Measurements from ENCODE around the gene VAV2.

The VAV2 gene

DNA sequence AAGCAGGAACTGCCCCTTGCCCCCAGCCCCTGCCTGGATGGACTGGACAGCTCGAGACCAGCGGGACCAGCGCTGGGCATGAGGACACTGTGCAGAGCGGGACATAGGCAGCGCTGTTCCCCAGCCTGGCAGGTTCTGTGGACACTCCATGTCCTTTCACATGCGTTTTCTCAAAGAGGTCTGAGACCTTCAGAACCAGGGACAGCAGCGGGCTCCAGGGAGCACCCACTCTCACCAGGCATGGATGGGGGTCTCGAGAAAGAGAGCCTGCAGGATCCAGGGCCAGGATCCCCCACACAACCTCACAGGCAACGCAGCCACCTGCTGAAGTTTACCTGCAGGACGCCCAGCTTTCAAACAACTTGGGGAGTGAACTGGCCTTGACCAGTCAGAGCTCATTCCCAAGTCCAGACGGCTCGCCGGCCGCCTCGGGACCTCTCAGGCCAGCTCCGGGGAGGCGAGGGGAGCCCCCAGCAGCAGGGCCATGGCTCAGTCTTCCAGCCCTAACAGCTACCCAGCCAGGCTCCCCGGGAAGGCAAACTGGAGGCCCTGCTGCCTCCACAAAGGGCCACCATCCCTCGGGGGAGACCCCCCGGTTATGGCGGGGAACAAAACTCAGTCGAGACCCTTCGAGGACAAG lies 181.4 kb downstream of the VAV2 start:
- no peak for DNase-seq

DNA sequence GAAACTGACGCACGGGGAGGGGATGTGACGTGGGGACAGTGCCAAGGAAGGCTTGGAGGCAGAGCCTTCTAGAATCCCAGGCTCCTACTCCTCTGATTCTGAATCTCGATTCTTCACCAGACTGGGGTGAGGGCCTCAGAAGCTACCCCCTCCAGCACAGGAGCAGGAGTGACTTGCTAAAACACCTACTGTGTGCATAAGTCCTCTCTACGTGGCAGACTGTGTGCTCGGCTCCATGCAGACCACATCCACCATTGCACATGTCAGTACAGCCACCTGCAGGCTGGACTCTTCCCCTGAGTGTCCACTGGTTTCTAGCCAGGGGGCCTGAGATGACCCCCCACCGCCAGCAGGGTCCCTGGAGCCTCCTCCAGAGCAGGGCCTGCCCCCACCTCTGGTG lies 182.8 kb downstream of the VAV2 start:
- no peak for DNase-seq

DNA sequence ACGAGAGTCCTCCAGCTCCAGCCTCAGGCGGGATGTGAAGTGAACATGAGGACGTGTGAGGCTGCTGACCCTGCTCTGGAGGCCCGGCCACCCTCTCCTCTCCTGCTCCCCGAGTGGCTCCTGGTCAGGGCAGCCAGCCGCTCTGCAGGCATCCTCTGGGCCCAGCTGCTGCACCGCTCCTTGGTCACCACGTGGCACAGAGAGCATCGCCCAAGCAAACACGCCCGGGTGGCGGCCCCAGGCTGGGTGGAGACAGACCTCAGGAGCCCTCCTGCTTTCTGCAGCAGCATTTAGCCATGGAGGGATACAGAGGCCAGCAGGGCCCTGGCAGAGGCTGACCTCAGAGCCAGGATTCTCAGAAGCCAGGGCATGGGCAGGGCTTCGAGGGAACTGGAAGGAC lies 184.3 kb downstream of the VAV2 start:
- no peak for DNase-seq

DNA sequence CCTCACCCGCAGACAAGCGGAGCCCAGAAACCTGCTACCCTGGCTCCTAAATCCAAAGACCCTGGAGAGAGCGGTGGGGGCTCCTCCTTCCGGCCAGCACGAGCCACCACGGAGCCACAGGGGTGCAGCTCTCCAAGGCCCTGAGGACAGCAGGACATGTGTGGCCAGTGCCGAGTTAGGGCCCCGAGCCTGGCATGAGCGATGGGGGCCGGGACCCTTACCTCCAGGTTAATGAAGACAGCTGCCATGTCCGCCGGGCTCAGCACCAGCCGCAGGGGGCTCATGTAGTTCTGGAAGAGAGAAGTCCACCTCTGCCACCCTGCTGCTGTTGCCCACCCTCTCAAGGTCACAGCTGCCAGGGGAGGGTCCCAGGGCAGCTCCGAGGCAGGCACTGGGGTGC lies 185.1 kb downstream of the VAV2 start:
- no peak for DNase-seq

DNA sequence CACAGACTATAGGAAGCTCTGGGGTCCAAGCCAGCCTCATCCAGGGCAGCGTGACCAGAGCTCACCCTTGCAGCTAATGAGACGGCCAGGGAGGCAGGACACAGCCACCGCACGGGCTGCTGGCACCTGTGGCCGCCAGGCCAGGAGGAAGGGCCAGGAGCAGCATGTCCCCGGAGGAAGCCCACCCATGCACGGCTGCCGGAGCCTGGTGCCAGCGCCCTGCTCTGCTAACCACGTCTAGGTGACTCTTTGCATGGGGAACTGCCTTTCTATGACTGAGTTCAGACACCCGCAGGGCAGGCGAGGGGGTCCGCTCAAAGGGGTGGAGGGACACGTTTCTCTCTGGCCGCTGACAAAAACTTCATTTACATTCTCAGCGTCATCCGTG lies 185.5 kb downstream of the VAV2 start:
- DNase-seq = no peak

DNA sequence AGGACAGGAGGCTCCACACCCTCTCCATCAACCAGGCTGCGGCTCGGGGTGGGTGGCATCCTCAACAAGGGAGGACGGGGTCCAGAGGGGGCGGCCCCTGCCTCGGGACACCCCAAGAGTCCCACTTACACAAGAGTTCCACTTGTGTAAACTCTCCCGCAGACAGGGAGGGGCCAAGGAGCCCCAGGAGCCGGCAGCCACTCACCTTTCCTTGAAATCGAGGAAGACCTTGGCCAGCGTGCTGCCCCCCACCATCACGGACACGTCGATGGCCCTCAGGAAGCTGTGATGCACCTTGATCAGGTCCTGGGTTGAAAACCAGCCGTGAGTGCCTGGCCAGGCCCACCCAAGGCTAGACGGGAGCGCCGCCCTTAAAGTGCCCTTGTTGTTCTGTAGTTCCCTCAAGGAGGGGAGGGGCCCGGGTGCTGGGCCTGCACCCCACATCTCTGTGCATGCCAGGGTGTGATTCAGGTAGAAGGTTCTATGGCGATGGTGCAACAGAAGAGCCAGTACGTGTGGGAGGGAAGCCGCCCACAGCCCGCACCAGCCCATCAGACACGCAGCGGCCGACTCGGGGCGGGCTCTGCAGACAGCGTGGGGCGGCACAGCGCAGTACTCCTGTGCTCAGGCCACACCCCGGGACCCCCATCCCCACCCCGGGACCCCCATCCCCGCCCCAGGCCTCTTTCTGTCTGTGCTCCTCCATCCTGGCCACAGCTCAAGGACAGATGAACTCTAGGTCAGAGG lies 186.1 kb downstream of the VAV2 start:
- no peak for DNase-seq

DNA sequence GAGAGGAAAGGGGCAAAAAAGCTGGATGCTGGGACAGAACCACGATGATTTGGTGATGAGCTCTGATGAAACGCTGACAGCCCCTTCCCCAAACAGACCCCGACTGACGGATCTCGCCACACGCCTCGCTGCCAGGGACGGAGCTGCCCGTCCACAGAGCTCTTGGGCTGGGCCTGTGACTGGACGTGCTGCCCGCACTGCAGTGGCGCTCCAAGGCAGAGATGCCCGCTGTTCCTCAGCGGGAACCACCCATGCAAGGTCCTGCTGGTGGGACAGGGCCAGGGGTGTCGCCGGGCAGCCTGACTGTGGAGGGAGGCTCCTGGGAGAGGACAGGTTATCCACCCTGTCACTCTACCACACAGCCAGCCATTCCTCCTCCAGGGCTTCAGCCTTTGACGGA lies 187.9 kb downstream of the VAV2 start:
- DNase-seq = no peak

DNA sequence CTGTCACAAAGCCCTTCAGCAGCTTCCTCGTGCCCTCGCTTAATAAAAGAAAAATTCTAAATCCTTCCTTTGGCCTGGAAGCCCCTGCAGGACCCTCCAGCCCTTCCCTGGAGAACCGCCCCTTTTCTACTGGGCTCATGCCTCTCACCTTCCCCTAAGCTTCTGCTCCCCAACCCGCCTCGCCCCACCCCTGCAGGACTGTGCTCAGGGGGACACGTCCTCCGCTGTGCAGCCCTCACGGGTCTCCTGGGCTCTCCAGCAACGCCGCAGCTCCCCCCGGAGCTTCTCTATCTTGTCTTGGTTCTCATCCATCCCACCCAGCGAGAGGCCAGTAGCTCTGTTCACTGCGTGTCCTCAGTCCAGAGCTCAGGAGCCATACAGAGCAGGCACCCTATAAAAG lies 188.4 kb downstream of the VAV2 start:
- DNase-seq = no peak

DNA sequence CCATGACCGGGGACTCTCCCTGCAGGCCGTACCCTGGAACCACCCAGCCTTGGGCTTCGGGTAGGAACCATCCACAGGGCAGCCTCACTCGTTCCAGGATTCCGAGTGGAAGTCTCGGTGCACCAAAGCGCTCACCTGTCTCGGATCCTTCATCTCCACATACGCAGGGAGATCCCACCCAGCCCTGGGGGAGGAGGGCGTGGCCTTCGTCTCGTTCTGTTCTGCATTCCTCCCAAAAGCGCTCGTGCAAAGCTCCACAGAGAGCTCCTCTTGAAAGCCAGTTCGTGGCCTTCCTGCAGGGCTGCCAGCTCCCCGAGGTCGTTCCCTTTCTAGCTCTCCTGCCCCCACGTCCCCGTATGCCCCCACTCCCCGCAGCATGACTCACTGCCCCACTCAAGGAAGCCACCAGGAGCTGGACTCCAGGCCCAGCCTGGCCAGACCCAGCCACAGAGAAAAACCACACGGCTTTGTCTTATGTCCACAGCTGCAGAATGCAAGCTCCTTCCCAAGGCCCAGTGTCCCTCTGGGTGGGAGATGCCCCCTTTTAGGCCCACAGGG lies 189.0 kb downstream of the VAV2 start:
- DNase-seq = no peak

DNA sequence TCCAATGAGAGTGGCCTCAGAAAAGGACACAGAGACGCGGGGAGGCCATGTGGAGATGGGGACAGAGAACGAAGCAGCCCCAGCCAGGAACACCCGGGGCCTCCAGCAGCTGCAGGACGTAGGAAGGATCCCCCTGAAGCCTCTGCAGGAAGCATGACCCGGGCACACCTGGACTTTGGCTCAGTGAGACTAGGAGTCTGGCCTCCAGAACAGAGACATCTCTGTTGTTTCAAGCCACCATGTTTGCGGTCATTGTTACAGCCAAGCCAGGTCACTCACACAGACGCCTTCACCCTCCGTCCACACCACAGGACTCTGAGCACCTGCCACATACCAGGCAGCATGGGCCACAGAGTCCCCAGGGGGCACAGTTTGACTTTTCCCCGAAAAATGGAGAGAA lies 190.4 kb downstream of the VAV2 start:
- no peak for DNase-seq

DNA sequence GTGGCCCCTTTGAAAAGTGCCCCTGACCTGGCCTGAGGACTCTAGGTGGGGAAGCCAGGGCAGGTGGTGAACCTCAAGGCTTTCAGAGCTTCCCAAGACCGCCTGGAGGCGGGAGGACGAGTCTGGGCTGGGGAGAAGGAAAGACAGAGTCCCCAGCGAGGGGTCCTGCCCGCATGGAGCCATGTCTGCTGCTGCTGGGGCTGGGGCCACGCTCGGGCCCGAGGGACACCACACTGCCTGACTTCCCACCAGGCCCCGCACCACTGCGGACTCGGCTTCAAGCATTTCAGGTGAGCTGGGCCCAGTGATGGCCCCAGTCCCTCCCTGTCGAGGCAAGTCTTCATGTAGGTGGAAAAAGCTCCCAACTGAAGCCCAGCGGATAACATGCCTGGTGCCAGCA lies 191.9 kb downstream of the VAV2 start:
- DNase-seq = no peak

DNA sequence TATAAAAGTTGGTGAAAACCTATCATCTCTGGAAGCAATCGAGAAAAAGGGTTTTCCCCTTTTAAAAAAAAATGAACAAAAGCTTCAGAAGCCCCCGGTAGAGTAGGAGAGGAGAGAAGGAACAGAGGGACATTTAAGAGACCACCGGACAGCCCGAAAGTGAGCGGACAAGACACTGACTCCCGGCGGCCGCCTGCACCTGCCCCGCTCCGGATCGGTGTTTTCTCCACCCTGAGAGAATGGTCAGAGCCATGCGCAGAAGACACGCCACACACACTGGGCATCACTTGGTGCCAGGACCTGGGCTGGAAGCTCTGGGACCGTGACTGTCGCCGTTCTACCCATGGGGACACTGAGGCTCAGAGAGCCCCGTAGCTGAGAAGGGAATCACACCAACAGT lies 192.4 kb downstream of the VAV2 start:
- DNase-seq = no peak

DNA sequence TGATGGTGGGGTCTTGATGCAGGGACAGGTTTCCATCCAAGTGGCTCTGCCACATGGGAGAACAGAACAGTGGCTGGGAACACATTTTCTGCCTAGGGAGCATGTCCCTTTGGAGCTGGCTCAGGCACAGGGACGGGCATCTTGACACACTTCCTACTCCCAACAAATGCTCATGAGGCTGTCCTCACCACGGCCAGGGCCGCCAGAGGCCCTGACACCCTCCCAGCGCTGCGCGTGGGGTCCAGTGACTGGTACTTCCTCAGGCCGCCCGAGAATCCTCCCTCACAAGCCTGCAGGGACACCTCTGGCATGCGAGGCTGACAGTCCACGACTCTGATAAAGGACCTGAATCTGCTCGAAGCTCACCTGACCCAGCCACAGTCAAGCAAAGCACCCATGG lies 193.0 kb downstream of the VAV2 start:
- no peak for DNase-seq

DNA sequence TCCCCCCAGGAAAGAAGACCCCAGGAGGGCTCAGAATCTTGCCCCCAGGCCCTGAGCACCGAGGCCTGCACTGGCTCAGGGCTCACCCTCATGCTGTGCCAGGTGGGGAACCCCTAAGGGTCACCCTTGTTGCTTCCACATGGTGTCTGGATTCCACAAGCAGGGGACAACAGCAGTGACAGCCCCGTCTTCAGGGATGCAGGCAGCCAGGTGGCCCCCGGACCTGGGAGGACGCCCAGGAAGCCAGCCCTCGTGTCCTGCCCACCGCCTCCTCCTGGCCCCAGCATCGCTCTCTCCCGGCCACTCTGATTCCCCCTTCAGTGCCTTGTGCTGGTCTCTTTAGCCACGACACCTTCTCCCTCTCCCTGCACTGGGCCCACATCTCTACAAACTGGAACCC lies 194.0 kb downstream of the VAV2 start:
- DNase-seq = no peak

DNA sequence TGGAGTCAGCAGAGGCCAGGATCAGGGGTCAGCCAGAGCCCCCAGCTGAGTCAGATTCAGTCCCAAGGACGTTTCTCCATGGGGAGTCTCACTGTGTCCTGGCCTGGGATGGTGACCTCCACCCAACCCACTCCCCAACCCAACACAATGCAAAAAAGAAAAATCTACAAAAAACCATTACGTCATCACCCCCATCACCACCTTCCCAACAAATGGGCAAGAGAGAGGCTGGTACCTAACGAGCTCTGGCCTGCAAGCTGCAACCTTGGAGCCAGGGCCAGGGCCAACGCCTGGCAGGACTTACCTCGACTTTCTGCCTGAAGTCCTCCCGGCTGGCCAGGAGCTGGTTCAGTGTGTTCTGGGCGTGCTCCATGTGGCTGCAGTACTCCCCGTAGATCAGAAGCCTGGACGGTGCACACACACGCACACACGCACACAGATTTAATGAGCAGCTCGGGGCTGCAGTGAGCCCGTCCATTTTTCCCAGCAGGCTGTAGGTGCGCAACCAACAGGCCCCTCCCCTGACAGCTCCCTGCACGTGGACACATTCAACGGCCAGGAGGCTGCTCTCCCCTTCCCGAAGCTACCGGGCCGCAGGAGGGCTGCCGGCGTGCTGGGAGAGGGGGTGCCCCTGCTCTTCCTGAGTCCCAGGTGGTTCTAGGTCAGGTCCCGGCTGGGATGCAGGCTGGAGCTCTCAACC lies 194.6 kb downstream of the VAV2 start:
- no peak for DNase-seq

DNA sequence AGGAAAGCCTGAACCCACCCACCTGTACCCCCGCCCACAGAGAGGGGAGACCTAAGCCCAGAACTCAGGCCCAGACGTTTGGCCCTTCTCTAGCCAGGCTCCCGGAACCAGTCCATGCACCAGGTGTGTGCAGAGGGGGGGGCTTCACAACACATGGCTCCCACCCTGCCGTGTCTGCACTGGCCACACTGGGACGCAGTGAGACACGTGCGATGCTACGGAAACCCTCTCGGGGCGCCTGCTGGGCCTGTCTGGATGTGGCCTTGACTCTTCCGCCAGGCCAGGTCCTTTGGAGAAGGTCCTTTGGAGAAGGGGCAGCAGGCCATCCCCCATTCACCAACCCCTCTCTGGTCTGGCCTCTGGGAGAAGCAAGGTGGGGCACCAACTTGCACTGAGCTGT lies 195.6 kb downstream of the VAV2 start:
- no peak for DNase-seq

DNA sequence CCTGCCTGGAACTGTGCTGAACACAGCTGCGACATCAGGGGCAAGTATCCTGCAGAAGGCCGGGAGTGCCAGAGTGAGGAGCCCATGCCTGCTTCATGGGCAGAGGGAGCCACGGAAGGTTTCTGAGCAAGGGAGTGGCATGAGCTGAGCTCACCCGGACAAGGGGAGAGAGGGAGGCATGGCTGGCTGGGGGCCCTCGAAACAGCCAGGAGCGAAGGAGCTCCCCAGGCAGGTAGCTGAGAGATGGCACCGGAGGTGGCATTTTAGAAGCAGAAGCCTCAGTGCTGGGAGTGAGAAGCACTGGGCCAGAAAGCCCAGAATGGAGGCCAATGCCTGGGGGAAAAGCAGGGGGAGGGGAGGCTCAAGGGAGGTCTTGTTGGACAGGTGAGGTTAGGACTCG lies 197.1 kb downstream of the VAV2 start:
- no peak for DNase-seq

DNA sequence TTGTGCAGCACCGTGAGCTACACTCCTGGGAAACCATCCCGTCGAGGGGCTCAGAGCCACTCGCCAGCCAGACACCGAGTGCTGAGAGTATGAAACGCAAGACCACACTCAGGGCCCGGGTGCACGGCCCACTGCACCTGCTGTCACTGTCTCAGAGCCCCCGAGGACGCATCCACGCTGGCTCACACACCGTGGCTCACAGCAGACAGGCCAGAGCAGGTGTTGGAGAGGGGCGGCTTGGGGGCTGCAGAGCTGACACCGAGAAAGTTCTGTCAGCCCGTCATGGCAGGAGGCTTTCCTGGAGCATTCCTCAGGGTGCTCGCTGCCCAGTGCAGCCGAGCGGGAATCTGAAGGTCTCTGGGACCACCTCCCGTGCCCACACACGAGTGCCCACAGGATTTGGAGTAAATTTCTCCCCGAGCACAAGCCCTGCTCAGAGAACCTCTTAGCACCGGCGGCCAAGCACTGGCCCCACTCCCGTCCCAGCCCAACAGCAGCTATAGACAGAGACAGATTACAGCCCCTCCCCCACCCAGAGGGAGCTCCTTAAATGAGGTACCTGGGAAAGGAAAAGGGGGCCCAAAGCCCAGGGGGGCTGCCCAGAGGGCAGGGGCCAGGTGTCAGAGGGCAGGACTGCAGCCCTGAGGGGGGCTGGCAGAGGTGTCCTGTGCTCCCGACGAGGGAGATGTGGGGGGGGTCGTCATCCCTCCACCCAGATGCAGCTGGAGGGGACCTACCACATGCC lies 197.9 kb downstream of the VAV2 start:
- DNase-seq = no peak

DNA sequence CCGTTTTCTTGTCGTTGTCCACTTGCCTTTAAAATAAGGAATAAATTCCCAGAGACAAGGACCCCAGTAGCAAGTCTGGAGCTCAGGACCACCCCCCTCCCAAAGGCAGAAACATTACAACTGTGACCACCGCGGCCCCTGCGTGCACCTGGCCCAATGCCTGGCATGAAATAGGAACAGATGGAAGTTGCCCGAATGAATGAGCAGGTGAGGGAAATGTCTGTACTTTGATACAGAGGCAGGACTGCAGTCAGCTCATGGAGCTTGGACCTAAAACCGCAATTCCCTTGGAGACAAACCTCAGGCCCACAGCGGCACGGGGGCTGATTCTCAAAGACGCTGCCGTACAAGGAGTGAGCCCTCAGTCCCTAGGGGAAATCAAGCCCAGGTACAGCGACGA lies 198.7 kb downstream of the VAV2 start:
- no peak for DNase-seq

DNA sequence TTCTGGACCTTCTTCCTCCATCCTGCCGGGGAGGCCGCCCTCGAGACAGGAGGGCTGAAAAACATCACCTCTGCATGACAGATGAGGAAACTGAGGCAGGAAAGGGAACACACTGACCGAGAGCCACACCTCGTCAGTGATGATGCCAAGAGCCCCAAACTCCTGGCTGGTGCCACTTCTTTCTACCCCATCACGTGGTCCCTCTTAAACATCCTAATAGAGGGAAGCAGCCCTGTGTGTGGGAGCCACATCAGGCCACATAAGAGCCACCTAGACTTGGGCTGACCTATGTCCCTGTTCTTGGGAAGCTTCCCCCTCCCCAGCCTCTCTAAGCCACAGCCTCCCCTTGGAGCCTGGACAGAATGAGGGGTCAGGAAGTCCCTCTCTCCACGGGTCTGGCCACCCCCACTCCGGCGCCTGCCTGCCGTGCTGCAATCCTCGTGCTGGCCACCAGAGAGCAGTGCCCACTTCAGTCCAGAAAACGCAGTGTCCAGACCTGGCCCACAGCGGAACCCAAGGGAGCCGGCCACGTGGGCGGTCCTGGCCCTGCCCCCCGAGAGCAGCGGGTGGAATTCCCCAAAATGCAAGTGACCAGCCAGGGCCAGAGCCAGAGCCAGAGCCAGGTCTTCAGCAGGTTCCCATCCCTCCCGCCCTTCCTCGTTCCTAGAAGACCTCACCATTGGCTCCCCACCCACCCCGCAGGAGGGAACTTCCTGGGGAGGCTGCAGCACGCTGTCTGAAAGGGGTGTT lies 199.2 kb downstream of the VAV2 start:
- no peak for DNase-seq

DNA sequence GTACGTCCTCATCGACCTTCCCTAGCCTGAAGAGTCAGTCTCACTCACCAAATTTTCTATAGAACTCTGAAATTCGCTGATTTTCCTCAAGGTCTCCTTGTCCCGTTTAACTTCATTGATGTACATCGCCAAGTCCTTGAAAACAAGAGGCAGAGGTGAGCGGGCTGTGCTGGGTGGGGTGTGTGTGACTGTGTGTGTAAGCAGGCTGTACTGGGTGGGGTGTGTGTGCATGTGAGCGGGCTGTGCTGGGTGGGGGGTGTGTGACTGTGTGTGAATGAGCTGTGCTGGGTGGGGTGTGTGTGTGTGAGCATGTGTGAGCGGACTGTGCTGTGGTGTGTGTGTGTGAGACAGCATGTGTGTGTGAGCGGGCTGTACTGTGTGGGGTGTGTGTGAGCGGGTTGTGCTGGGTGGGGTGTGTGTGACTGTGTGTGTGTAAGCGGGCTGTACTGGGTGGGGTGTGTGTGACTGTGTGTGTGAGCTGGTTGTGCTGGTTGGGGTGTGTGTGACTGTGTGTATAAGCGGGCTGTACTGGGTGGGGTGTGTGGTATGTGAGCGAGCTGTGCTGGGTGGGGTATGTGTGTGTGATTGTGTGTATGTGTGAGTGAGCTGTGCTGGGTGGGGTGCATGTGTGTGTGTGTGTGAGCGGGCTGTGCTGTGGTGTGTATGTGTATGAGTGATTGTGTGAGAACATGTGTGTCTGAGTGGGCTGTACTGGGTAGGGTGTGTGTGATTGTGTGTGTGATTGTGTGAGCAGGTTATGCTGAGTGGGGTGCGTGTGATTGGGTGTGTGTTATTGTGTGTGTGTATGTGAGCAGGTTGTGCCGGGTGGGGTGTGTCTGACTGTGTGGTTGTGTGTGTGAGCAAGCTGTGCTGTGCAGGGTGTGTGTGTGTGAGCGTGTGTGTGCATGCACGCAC lies 200.1 kb downstream of the VAV2 start:
- no peak for DNase-seq

DNA sequence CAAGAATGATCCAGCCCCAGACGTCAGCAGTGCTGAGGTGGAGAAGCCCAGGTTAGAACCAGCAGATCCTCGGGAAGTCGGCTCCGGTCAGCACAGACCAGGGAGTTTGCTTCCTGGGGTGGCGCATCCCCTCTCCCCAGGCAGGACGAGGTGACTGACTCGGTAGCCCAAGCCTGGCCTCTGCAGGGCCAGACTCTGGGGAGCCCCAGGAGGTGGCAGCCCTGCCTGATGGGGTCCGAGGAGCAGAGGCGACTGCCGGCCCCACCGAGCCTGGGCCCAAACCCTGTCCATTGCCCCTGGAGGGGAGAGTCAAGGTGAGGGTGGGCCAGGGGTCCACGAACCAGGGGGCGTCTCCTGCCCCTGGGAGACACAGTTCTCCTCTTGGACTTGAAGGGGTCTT lies 201.1 kb downstream of the VAV2 start:
- DNase-seq = no peak
